GM19328 (cell line): ENCODE measurements around the gene CHRM4.

Experiments used
- ATAC-seq: cut with Tn5 transposase; IDR thresholded peaks from one replicate; pipeline ENCODE4 v1.9.1; 2021; ENCODE audit warnings: mild to moderate bottlenecking, moderate library complexity; ENCODE audit not compliant: unreplicated experiment

The CHRM4 gene

DNA sequence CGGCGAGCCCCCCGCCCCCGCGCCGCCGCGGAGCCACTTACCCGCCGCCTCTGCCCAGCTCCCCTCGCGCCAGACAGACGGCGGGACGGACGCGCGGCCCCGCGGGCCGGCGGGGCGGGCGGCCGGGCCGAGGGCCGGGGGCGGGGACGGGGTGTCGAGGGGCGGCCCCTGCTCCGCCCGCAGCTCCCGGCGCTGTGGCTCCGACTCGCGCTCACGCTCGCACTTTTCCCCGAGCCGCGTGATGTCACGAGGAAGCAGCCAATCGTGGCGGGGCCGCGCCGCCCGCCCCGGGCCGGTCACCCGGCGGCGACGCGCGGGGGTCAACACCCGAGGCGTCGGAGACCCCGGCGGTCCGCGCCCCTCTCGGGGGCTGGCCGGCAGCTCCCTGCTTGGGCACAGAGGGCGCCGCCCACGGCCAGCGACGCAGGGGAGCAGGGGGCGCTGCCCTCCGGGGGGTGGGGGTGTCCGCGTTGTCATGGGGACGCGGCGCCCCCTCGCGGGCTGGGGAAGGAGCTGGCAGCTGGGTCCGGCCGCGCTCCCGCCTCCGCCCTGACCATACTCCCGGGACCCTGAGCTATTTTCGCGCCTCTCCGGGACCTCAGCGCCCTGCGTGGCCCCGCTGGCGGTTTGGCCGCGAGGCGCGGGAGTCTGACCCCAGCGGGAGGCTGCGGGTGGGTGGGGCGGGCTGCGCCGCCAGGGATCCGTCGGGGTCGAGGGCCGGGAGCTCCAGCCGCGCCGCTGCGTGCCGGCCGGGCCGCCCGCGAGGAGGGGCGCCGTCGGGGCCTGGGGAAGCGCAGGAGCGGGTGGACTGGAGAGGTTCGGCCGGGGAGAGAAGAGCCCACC is at the start of gene CHRM4:
Gene CHRM4 (minus strand): TSS at position 199 of the 843 bp plus-strand sequence. CDS start 5,219 bp downstream, outside the sequence.
- no peak for ATAC-seq

- ATAC-seq, result no peak
These were observed 46.6 kb upstream of the CHRM4 start for GRCh38 chr11:46438211-46438610.

- ATAC-seq, result no peak
These were observed 45.6 kb upstream of the CHRM4 start for GRCh38 chr11:46437122-46437689.

GRCh38 chr11:46436113-46436512 is 44.5 kb upstream of the CHRM4 start:
- no peak for ATAC-seq

DNA sequence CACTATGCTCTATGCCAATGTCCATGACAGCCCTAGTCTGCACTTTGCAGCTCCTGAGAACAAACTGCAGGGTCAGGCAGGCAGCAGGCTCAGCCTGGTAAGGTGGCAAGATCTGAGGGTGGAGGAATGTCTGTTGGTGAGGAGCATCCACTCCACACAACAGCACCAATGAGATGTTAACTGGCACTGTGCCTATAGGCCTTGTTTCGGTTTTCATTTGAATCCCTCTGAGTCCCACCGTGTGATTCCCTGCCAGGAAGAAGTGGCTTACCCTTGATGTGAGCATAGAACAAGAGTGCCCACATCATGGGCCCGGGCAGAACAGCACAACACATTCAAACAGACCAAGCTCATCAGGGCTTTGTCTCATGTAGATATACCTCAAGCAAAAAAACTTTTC is 44.1 kb upstream of the CHRM4 start:
- ATAC-seq, result no peak

- ATAC-seq, result no peak
These were observed 39.6 kb upstream of the CHRM4 start for GRCh38 chr11:46431211-46431610.

DNA sequence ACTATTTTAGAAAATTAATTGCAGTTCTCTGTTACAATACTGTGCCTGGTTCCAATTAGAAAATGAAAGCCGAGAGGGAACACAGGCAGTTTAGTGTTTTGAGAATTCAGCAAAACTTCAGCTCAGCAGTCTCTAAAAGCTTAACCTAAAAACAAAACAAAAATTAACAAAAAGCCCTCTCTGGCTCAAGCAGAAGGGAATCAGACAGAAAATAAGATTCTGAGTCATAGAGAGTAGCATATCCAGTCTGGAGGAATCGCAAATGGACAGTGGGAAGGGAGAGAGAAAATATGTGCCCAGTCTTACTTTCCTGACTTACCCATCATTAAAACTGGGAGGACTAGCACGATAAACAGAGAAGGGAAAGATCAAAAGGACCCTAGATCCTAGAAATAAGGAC is 38.1 kb upstream of the CHRM4 start:
- ATAC-seq, result no peak

- no peak for ATAC-seq
These were observed 35.8 kb upstream of the CHRM4 start for GRCh38 chr11:46427364-46427763.

- no peak for ATAC-seq
These were observed 34.8 kb upstream of the CHRM4 start for GRCh38 chr11:46426233-46426991.

DNA sequence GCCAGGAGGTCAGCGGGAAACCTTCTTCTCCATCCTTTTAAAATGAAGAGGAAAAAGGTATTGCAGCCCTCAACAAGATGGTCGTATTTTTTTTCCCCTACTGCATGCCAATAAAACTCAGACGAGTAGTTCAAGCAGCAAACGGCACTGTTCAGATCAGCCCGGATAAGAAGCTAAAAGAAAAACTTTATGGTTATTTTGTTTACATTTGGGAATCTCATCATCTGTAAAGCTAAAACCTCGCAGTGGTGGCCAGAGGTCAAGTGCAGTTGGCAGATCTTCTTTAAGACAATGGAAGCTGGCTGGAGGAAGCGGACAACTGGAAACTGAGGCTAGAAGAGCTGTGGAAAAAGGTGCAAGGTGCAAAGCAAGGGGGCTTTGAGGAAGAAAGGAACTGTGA is 31.0 kb upstream of the CHRM4 start:
- no peak for ATAC-seq

- no peak for ATAC-seq
These were observed 29.8 kb upstream of the CHRM4 start for GRCh38 chr11:46421257-46421880.

DNA sequence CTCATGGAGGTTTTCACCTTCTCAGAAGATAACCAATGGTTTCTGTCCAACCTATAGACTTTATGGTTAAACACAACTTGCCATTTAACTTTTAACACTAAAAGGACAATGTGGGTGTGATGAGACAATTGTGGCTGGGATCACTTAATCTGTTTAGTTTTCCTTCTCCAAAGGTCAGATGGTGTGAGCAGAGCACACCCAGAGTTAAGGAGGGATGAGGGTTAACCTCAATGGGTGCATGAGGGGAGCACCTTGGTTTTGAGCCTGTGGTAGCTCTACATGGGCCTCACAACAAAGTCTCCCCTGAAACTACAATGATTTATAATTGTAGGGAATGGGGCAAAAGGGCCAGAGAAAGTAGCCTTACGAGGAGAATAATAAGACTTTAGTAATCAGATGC is 28.9 kb upstream of the CHRM4 start:
- ATAC-seq, result no peak

DNA sequence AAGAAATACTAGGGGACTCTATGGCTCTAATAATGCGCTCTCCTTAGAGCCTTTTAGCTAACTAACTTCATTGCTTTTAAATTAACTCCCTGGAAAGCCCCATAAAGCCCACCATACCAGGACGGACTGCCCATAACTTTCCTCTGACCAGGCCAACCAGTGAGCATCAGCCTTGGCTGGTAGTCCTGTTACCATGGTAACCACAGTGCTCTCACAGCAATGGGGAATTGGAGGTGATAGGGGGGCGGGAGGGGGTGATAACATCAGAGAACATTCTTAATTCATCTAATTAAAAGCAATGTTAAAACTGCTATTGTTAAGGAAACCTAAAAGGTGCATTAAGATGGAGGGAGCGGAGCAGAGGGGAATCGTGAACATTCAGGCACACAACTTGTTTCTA is 27.2 kb upstream of the CHRM4 start:
- ATAC-seq, result no peak

DNA sequence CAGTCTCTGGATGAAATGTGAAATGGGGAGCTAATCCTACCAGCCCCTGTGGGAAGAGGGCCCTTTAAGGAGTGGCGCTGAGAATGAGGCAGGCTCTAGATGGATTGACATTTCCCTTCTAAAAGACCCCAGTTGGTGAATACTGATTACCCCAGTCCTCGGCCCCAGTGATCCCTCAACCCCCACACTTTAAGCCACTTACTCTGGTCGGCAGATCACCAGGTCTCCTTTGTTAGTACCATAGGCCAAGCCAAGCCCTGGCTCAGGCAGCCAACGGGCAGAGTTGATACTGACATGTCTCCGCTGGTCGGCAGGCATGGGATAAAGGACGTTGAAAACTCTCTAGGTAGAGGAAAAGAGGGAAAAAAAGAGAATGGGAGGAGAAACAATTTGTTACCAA is 26.1 kb upstream of the CHRM4 start:
- ATAC-seq, result no peak

- ATAC-seq, result no peak
These were observed 23.3 kb upstream of the CHRM4 start for GRCh38 chr11:46414879-46415278.

- ATAC-seq, result no peak
These were observed 22.9 kb upstream of the CHRM4 start for GRCh38 chr11:46414466-46414796.

- no peak for ATAC-seq
These were observed 22.3 kb upstream of the CHRM4 start for GRCh38 chr11:46413760-46414465.

GRCh38 chr11:46410021-46410420 is 18.4 kb upstream of the CHRM4 start:
- ATAC-seq, result no peak

- ATAC-seq, result no peak
These were observed 16.9 kb upstream of the CHRM4 start for GRCh38 chr11:46408407-46408986.

DNA sequence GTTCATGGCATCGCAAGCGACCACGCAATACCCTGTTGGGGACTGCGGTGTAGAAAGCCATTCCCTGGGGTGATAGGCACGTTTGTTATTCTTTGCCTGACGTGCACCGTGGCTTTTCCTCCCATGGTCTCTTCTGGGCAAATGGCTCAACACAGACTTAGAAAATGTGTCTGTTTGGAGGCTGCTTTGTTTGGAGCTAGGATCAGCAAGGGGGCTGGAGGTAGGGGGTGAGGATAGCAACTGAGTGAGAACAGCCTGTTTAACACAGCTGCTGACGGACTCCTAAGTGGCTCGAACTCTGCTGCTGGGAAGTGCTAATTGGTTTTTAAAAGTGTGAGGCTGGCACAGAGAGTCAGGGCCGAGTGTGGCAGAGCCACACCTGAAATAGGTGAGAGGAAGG is 16.1 kb upstream of the CHRM4 start:
- ATAC-seq, result no peak
